Right lobe of liver (tissue), 4 donors: ENCODE results near the gene LRRC32.

ENCODE experiments used
- POLR2A ChIP-seq: fragments of 450-650 bp; IDR thresholded peaks from one replicate; pipeline ENCODE4 v1.6.1; 2017; ENCODE audit warnings: antibody characterized with exemption, mild to moderate bottlenecking
- TF ChIP-seq, protein P1 (sequence below), 4 donors: fragments of 200-600 bp in 3 of 4; fragments of 450-650 bp in 1 of 4; IDR thresholded peaks; one replicate each; pipeline versions ENCODE4 v1.5.1 to v1.8.0; 2016 to 2022; ENCODE audit warnings: antibody characterized with exemption in 4 of 4, mild to moderate bottlenecking in 2 of 4
- donor health status: DM: no; HTN: no; CAD: no.
- donor health status: DM: no; HTN: no; CAD: no.
- donor health status: DM: no; HTN: yes; CAD: no.

DNA sequence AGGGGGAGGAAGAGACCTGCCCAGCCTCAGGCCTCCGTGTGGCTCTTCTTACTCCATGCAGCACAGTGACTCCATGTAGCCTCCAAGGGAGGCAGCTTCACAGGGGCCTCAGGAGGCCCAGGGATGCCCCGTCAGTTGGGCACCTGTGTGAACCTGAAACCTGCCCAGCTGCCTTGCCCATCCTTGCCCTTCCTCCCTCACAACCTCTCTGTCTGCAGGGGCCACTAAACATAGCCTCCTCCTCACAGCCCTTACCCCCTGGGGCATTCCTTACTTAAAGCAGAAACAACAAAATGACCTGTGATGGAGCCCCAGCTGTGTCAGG is 7.1 kb downstream of the LRRC32 start:
- TF ChIP-seq, protein P1, sequence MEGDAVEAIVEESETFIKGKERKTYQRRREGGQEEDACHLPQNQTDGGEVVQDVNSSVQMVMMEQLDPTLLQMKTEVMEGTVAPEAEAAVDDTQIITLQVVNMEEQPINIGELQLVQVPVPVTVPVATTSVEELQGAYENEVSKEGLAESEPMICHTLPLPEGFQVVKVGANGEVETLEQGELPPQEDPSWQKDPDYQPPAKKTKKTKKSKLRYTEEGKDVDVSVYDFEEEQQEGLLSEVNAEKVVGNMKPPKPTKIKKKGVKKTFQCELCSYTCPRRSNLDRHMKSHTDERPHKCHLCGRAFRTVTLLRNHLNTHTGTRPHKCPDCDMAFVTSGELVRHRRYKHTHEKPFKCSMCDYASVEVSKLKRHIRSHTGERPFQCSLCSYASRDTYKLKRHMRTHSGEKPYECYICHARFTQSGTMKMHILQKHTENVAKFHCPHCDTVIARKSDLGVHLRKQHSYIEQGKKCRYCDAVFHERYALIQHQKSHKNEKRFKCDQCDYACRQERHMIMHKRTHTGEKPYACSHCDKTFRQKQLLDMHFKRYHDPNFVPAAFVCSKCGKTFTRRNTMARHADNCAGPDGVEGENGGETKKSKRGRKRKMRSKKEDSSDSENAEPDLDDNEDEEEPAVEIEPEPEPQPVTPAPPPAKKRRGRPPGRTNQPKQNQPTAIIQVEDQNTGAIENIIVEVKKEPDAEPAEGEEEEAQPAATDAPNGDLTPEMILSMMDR (IDR thresholded peaks at IDR 0.05) = no peak
- no peak for TF ChIP-seq POLR2A
